Breast epithelium (tissue), 4 donors: Measurements from ENCODE around the gene CNR2. TPM values are rescaled to one million over a fixed set of nuclear protein-coding genes. Genes with fewer than 3 reads are reported as not detected.
"Not testable (repeated sequence)": the region's sequence is repeated elsewhere in the genome, so short reads cannot be mapped to it uniquely, and the experiment has no call there.

ENCODE experiments used
- DNase-seq, 2 donors: peaks; one replicate each; pipeline ENCODE4 v3.0.0-alpha.2; 2019; ENCODE audit warnings: low spot score in 2 of 2
- H3K27ac ChIP-seq, 2 donors: fragments of 200-600 bp; sonication (generic) in 1 of 2; one replicate each; pipeline ENCODE4 v1.5.1; 2016 to 2019; ENCODE audit warnings: mild to moderate bottlenecking in 1 of 2
- H3K27me3 ChIP-seq, 2 donors: fragments of 200-600 bp; sonication (generic) in 1 of 2; one replicate each; pipeline versions ENCODE4 v1.5.1 to v1.6.0; 2017 to 2019; ENCODE audit warnings: control low read depth in 1 of 2, mild to moderate bottlenecking in 1 of 2
- H3K36me3 ChIP-seq: fragments of 200-600 bp; one replicate; pipeline ENCODE4 v1.5.1; 2019
- H3K4me1 ChIP-seq, 2 donors: fragments of 200-600 bp; sonication (generic); one replicate each; pipeline ENCODE4 v1.5.1; 2016 to 2019; ENCODE audit warnings: control low read depth in 1 of 2
- H3K4me3 ChIP-seq, 3 donors: fragments of 200-600 bp; sonication (generic); 1 replicate in 2 of 3; 2 replicates in 1 of 3; pipeline ENCODE4 v1.5.1; 2016 to 2019; ENCODE audit warnings: mild to moderate bottlenecking in 3 of 3, moderate library complexity in 2 of 3
- H3K9me3 ChIP-seq, 2 donors: fragments of 200-600 bp; sonication (generic) in 1 of 2; one replicate each; pipeline ENCODE4 v1.5.1; 2016 to 2019; ENCODE audit warnings: control low read depth in 1 of 2
- POLR2A ChIP-seq: fragments of 450-650 bp; IDR thresholded peaks from one replicate; pipeline ENCODE4 v1.6.1; 2016; ENCODE audit warnings: antibody characterized with exemption, mild to moderate bottlenecking, moderate library complexity
- POLR2AphosphoS5 ChIP-seq, 3 donors: sonication (generic); formaldehyde crosslinking; IDR thresholded peaks; one replicate each; pipeline ENCODE4 v1.6.1; 2017; ENCODE audit warnings: antibody characterized with exemption in 3 of 3
- intact Hi-C: fragments of 100-400 bp; cut with DNase I; formaldehyde crosslinking; loops from one replicate; pipeline ENCODE4 v1.15.1; 2023; ENCODE audit warnings: low total_unique reads
- total RNA-seq, 3 donors: library from RNA; depleted of rRNA; stranded (reverse); fragments of >200 nt; gene quantifications; one replicate each; pipeline ENCODE4 v1.1.0, GENCODE V29; 2016
- TF ChIP-seq, protein P1 (sequence below), 3 donors: fragments of 450-650 bp; IDR thresholded peaks; one replicate each; pipeline ENCODE4 v1.5.1; 2016 to 2017; ENCODE audit warnings: antibody characterized with exemption in 3 of 3, mild to moderate bottlenecking in 3 of 3, moderate library complexity in 3 of 3

The CNR2 gene
- total RNA-seq: under 1 TPM in 1 of 3 donors, not detected in 2; under 0.01 TPM

DNA sequence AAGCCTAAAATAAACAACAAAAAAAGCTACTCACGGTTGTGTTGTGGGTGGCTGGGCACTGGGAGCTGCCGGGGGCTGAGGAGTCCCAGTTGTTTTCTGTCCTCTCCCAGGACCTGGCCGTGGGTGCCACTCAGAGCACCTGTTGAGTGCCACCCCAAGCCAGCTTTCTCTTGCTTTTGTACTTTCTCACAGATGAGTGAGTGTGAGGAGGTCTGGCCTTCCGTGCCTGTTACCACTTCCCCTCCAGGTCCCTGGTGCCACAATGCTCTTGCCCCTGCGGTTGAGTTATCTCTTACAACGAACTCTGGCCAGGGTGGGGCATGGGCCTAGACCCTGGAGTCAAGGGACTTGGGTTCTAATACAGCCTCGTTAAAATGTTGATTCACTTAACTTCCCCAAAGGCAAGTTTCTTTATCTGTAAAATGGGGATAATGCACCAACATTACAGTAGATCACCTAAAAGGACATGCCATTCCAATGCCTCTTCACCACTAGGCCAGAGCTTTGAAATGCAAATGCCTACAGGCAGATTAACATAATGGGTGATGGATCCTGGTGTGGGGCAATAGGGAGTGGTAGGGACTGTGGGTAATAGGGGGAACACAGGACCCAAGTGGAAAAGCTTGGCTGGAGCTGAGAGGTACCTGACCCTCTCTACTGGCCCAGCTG lies at the start of gene CNR2:
CNR2 (minus strand) TSS at position 151 of the 669 bp plus-strand sequence. CDS start 37,745 bp downstream, outside the sequence.
- intact Hi-C loops: no loop called here
- Histone ChIP-seq H3K36me3 (no peaks in the 10 kb centered on the region), H3K27me3 (no peaks in the 10 kb centered on the region), H3K27ac (no peak within 1 kb of the TSS), H3K4me3 (no peak within 1 kb of the TSS), H3K9me3 (no peaks in the 10 kb centered on the region), H3K4me1 (no peaks in the 10 kb centered on the region)
- DNase-seq: no peak
- TF ChIP-seq POLR2AphosphoS5 (IDR thresholded peaks at IDR 0.05) (no peak), POLR2A (no peak)
- TF ChIP-seq, protein P1, sequence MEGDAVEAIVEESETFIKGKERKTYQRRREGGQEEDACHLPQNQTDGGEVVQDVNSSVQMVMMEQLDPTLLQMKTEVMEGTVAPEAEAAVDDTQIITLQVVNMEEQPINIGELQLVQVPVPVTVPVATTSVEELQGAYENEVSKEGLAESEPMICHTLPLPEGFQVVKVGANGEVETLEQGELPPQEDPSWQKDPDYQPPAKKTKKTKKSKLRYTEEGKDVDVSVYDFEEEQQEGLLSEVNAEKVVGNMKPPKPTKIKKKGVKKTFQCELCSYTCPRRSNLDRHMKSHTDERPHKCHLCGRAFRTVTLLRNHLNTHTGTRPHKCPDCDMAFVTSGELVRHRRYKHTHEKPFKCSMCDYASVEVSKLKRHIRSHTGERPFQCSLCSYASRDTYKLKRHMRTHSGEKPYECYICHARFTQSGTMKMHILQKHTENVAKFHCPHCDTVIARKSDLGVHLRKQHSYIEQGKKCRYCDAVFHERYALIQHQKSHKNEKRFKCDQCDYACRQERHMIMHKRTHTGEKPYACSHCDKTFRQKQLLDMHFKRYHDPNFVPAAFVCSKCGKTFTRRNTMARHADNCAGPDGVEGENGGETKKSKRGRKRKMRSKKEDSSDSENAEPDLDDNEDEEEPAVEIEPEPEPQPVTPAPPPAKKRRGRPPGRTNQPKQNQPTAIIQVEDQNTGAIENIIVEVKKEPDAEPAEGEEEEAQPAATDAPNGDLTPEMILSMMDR (IDR thresholded peaks at IDR 0.05): no peak

DNA sequence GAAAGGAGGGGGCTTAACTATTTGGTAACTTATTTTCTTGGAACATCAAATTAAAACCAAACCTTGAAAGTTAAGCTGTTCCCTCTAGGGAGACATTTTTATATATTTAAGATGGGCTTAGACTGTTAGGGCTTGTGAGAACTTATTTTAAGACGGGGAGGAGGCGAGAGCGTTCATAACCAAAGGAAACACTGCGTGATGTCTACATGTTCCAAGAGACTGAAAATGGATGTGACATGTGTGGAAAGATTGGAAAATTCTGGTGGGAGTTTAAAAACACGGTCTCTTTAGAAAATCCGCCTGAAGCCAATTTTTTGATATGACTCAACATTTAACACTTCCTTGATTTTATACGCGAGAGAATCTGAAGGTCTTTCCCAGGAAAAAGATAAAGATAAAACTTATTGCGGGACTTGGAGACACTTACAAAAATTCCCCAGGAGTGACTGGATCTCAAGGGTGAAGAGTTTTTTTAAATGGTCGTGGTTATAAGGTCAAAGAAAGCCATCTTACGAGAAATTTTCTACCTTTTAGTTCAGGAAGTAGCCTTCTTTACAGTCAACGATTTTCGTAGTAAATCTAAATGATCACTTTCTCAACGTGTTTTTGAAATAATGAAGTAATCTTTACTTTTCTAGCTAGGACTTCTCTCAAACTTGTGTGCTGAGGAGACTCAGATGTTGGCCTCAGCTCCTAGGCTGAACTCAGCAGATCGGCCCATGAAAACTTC lies 47.3 kb upstream of the CNR2 start:
- Histone ChIP-seq H3K27ac (peak overlapping the region; percentile 98 to 100), H3K4me3 (peak overlapping the region; percentile 69 to 89 (median 85)), H3K27me3 (no peaks in the 10 kb centered on the region), H3K4me1 (no peaks in the 10 kb centered on the region), H3K9me3 (no peaks in the 10 kb centered on the region), H3K36me3 (no peaks in the 10 kb centered on the region)
- TF ChIP-seq POLR2A (no peak), POLR2AphosphoS5 (IDR thresholded peaks at IDR 0.05) (no peak)
- TF ChIP-seq, protein P1 (IDR thresholded peaks at IDR 0.05): no peak
- no peak for DNase-seq
- intact Hi-C loops: no loop called here

DNA sequence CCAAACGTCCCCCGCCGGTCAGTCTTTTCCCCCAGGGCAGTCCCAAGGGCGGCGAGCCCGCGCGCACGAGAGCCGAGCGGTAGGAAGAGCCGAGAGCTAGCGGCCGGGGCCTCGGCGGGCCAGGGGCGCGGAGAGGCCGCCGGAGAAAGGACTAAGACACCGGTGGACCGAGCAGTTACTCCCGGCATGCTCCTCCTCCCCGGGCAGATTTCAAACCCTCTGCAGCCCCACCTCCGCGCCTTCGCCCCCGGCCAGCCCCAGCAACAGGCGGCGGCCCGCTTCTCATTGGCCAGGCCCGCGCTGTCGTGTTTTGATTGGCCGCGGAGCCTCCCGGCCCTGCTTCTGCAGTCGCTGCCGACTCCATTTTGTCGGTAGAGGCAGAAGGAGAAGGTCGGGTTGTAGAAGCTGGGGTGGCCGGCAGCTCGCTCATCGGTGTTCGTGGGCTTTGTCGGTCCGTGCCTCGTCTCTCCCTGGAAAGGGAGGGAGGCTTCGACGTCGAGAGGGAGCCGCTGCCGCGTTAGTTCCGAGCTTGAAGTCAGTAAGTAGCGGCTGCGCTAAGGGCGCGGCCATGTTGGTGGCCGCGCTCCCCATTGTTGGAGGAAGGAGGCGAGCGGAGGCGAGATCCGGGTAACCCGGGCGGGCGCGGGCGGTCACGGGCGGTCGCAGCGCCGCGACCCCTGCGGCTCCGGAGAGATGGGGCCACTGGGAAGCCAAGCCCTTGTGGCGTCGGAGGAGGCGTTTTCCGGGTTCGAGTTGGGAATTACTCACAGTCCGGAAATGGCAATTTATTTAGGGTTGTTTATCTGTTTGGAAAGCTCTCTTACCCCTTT lies 46.5 kb upstream of the CNR2 start, which contains the start of gene PNRC2:
PNRC2 (plus strand) TSS at position 368 of the 830 bp plus-strand sequence. CDS start 1,630 bp downstream, outside the sequence.
- no peaks in the 10 kb centered on the region for H3K27me3 ChIP-seq
- no peaks in the 10 kb centered on the region for H3K4me1 ChIP-seq
- no peaks in the 10 kb centered on the region for H3K9me3 ChIP-seq
- no peaks in the 10 kb centered on the region for H3K36me3 ChIP-seq
- peak within 1 kb of the TSS; percentile 69 to 89 (median 85) for H3K4me3 ChIP-seq
- intact Hi-C loops: loop anchor here (10.0 kb wide), 1 partner anchor 65 kb away; no protein-coding TSS in a partner anchor
- DNase-seq: peak; percentile 98
- peak within 1 kb of the TSS; percentile 98 to 100 for H3K27ac ChIP-seq
- TF ChIP-seq POLR2AphosphoS5 (IDR thresholded peaks at IDR 0.05) (peak; percentile 88 to 99 (median 98)), POLR2A (peak; percentile 85)
- TF ChIP-seq, protein P1 (IDR thresholded peaks at IDR 0.05): peak in 1 of 3 donors; percentile 14

DNA sequence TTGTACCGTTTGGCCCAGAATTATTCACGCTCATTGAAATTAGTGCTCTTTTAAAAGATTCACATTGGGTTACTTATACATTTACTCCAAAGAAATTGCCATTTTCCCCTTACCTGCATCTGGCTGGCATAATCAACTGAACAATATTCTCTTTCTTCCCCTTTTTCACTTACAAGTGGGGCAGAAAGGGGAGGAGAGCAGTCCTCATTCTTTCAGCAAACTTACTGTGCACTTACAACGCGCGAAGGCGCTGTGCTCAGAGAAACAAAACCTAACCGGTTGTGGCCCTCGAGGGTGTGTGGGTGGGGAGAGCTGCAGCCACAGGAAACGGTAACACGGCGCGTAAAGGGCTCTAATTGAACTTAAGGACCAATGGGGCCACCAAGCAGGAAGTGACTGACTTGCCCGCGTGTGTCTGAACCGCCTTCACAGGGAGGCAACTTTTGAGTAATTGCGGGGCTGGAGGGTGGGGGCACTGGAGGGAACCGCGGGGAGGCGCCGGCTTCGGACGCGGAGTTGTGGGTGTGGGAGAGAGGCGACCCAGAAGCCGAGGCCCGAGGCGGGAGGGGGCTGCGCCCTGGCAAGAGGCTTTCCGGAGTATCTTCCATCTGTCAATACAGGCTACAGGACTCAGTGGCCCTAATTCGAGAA lies 45.8 kb upstream of the CNR2 start:
- H3K27me3 ChIP-seq: no peaks in the 10 kb centered on the region
- peak overlapping the region; percentile 69 to 89 (median 85) for H3K4me3 ChIP-seq
- H3K36me3 ChIP-seq: no peaks in the 10 kb centered on the region
- peak; percentile 83 to 84 for DNase-seq
- no peaks in the 10 kb centered on the region for H3K9me3 ChIP-seq
- no peaks in the 10 kb centered on the region for H3K4me1 ChIP-seq
- H3K27ac ChIP-seq: peak overlapping the region; percentile 98 to 100
- intact Hi-C loops: loop anchor here (10.0 kb wide), 1 partner anchor 66 kb away; no protein-coding TSS in a partner anchor
- TF ChIP-seq POLR2AphosphoS5 (IDR thresholded peaks at IDR 0.05) (peak in 2 of 3 donors; percentile 51 to 57), POLR2A (no peak)
- TF ChIP-seq, protein P1 (IDR thresholded peaks at IDR 0.05): peak in 1 of 3 donors; percentile 8

DNA sequence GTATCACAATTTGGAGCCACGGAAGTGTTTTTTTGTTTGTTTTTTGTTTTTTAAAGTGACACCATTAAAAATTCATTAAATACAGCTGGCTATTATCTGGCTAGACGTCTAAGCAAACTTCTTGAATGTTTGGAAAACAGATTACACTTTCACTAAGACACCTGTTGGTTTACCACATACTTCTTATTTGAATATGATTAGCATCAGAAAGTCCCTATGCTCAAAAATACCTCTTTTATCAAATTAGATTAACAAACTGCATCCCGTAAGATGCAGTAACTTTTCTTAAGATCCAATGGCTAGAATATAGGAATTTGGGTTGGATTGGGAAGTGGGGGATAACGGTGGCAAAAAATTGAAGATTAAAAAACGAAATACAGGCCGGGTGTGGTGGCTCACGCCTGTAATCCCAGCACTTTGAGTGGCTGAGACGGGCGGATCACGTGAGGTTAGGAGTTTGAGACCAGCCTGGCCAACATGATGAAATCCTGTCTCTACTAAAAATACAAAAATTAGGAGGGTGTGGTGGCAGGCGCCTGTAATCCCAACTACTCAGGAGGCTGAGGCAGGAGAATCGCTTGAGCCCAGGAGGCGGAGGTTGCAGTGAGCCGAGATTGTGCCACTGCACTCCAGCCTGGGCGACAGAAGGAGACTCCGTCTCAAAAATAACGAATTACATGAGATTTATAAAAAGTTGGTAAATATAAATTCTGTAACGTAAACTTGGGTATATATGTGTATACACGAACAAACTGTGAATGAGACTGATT lies 45.1 kb upstream of the CNR2 start:
- peak overlapping the region; percentile 69 to 89 (median 85) for H3K4me3 ChIP-seq
- H3K9me3 ChIP-seq, H3K27me3 ChIP-seq, H3K4me1 ChIP-seq, H3K36me3 ChIP-seq, DNase-seq: not testable (repeated sequence)
- intact Hi-C loops: loop anchor here (10.0 kb wide), 1 partner anchor 67 kb away; no protein-coding TSS in a partner anchor
- H3K27ac ChIP-seq: peak overlapping the region; percentile 98 to 100
